Calu3 (cell line): Measurements from ENCODE around the gene RBFOX2. TPM values are rescaled to one million over a fixed set of nuclear protein-coding genes. Genes with fewer than 3 reads are reported as not detected.

Source experiments
- BruUV-seq: library from RNA; stranded (reverse); fragments of 400-500 nt; replicated peaks from 2 replicates; lab custom pipeline; 2021; lab: Mats Ljungman, UMichigan
- CTCF ChIA-PET: fragments of 300-600 bp; sonication (Branson Sonifier 250); formaldehyde crosslinking; loops from one replicate; lab custom pipeline; 2022; ENCODE audit warnings: antibody characterized with exemption; lab: Charles Lee
- DNase-seq: peaks from one replicate; pipeline ENCODE4 v3.0.0; 2022
- H3K27ac Mint-ChIP-seq: one replicate; pipeline ENCODE4 v1.8.0; 2022; ENCODE audit warnings: mixed read lengths; ENCODE audit not compliant: unreplicated experiment
- H3K27me3 Mint-ChIP-seq: one replicate; pipeline ENCODE4 v1.8.0; 2022; ENCODE audit warnings: mixed read lengths; ENCODE audit not compliant: unreplicated experiment
- H3K36me3 Mint-ChIP-seq: one replicate; pipeline ENCODE4 v1.8.0; 2022; ENCODE audit warnings: mild to moderate bottlenecking, moderate library complexity, mixed read lengths; ENCODE audit not compliant: insufficient read depth, unreplicated experiment
- H3K4me1 Mint-ChIP-seq: one replicate; pipeline ENCODE4 v1.8.0; 2022; ENCODE audit warnings: mild to moderate bottlenecking, low read depth, mixed read lengths; ENCODE audit not compliant: unreplicated experiment
- H3K4me3 Mint-ChIP-seq: one replicate; pipeline ENCODE4 v1.8.0; 2022; ENCODE audit warnings: mild to moderate bottlenecking, low read depth, moderate library complexity, mixed read lengths; ENCODE audit not compliant: unreplicated experiment
- H3K9me3 Mint-ChIP-seq: one replicate; pipeline ENCODE4 v1.8.0; 2022; ENCODE audit warnings: low read depth, mixed read lengths; ENCODE audit not compliant: unreplicated experiment
- intact Hi-C: fragments of 100-400 bp; cut with micrococcal nuclease; formaldehyde crosslinking; loops from one replicate; pipeline ENCODE4 v1.10.0; 2022; ENCODE audit not compliant: unreplicated experiment
- total RNA-seq: library from RNA; stranded (reverse); gene quantifications from 2 replicates; pipeline ENCODE4 v1.2.3, GENCODE V29; 2022
- TF ChIP-seq, protein P1 (sequence below): fragments of 200-600 bp; IDR thresholded peaks from one replicate; pipeline ENCODE4 v1.8.0; 2022; ENCODE audit warnings: antibody characterized with exemption; ENCODE audit not compliant: unreplicated experiment

The RBFOX2 gene
- total RNA-seq, 1 experiment from 2014 or later: 63.1 TPM

DNA sequence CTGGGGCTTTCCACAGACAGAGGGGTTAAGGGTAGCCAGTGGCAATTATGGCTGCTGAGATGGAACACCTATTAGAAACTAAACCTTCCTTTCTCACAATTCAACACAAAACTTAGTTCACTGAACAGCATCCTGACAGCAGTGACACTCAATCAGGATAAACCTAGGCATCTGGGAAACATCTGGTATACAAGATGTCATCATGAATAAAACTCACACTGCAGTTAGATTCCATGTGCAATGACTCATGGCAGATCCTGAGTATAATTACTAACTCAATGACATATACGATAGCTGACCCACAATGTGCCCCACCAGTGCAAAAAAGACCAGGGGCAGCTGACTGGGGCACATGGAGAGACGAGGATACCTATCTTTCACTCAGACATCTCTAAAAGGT, 17.7 kb downstream of the RBFOX2 start:
- H3K9me3 Mint-ChIP-seq: no peaks in the 10 kb centered on the region
- H3K27ac Mint-ChIP-seq: no peak overlapping the region
- DNase-seq: no peak
- CTCF ChIA-PET: no interaction called here
- no TSS peak for BruUV-seq
- H3K4me1 Mint-ChIP-seq: peaks cover 48% of the 10 kb centered on the region
- no peaks in the 10 kb centered on the region for H3K36me3 Mint-ChIP-seq
- H3K4me3 Mint-ChIP-seq: no peak overlapping the region
- TF ChIP-seq, protein P1, sequence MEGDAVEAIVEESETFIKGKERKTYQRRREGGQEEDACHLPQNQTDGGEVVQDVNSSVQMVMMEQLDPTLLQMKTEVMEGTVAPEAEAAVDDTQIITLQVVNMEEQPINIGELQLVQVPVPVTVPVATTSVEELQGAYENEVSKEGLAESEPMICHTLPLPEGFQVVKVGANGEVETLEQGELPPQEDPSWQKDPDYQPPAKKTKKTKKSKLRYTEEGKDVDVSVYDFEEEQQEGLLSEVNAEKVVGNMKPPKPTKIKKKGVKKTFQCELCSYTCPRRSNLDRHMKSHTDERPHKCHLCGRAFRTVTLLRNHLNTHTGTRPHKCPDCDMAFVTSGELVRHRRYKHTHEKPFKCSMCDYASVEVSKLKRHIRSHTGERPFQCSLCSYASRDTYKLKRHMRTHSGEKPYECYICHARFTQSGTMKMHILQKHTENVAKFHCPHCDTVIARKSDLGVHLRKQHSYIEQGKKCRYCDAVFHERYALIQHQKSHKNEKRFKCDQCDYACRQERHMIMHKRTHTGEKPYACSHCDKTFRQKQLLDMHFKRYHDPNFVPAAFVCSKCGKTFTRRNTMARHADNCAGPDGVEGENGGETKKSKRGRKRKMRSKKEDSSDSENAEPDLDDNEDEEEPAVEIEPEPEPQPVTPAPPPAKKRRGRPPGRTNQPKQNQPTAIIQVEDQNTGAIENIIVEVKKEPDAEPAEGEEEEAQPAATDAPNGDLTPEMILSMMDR: no peak
- intact Hi-C loops: no loop called here
- no peaks in the 10 kb centered on the region for H3K27me3 Mint-ChIP-seq

GRCh38 chr22:36010090-36010489, 18.5 kb downstream of the RBFOX2 start:
- Mint-ChIP-seq H3K27me3 (no peaks in the 10 kb centered on the region), H3K36me3 (no peaks in the 10 kb centered on the region), H3K9me3 (no peaks in the 10 kb centered on the region), H3K27ac (peak overlapping the region; percentile 7), H3K4me1 (peaks cover 48% of the 10 kb centered on the region), H3K4me3 (no peak overlapping the region)
- intact Hi-C loops: no loop called here
- no TSS peak for BruUV-seq
- no peak for DNase-seq
- TF ChIP-seq, protein P1: no peak
- CTCF ChIA-PET: no interaction called here

DNA sequence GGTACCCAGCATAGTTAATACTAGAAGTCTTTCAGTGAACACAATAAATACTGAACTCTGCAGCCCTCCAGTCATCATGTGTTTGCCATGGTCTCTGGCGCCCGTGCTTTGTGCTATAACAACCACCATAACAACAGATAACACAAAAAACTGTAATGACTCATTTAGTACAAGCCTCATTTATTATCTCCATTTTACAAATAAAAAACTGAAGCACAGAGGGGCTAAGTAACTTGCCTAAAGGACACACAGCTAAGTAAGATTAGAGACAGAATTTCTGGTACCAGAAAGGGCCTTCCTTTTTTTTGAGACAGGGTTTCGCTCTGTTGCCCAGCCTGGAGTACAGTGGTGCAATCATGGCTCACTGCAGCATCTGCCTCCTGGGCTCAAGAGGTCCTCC, 19.5 kb downstream of the RBFOX2 start:
- TF ChIP-seq, protein P1: no peak
- Mint-ChIP-seq H3K4me1 (peaks cover 48% of the 10 kb centered on the region), H3K9me3 (no peaks in the 10 kb centered on the region), H3K27me3 (no peaks in the 10 kb centered on the region), H3K27ac (peak overlapping the region; percentile 47), H3K36me3 (no peaks in the 10 kb centered on the region), H3K4me3 (no peak overlapping the region)
- no TSS peak for BruUV-seq
- DNase-seq: no peak
- intact Hi-C loops: loop anchor here (5.0 kb wide), 1 partner anchor 77 kb away; no protein-coding TSS in a partner anchor
- CTCF ChIA-PET: interaction anchor here (1.4 kb wide), 1 partner anchor 56 kb away, joined by 6 read pairs; no protein-coding TSS in a partner anchor

DNA sequence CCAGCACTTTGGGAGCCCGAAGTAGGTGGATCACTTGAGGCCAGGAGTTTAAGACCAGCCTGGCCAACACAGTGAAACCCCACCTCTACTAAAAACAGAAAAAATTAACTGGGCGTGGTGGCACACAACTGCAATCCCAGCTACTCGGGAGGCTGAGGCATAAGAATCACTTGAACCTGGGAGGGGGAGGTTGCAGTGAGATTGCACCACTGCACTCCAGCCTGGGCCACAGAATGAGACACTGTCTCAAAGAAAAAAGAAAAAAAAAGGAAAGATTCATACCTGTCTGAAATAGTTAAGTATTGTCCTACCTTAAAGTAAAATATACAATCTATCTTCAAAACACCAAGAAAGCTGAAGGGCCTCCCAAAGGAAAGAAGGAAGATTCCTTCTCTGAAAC, 20.1 kb downstream of the RBFOX2 start:
- Mint-ChIP-seq H3K27ac (peak overlapping the region; percentile 47), H3K4me1 (peaks cover 48% of the 10 kb centered on the region), H3K9me3 (no peaks in the 10 kb centered on the region), H3K27me3 (no peaks in the 10 kb centered on the region), H3K36me3 (no peaks in the 10 kb centered on the region), H3K4me3 (no peak overlapping the region)
- intact Hi-C loops: loop anchor here (5.0 kb wide), 1 partner anchor 76 kb away; no protein-coding TSS in a partner anchor
- CTCF ChIA-PET: interaction anchor here (0.6 to 1.4 kb wide), 2 partner anchors 20 to 57 kb away, joined by 6 read pairs; partner anchors contain the start of gene RBFOX2
- TF ChIP-seq, protein P1: no peak
- BruUV-seq: no TSS peak
- no peak for DNase-seq
